ENCODE measurements around the gene NRBP1.

NRBP1 gene

DNA sequence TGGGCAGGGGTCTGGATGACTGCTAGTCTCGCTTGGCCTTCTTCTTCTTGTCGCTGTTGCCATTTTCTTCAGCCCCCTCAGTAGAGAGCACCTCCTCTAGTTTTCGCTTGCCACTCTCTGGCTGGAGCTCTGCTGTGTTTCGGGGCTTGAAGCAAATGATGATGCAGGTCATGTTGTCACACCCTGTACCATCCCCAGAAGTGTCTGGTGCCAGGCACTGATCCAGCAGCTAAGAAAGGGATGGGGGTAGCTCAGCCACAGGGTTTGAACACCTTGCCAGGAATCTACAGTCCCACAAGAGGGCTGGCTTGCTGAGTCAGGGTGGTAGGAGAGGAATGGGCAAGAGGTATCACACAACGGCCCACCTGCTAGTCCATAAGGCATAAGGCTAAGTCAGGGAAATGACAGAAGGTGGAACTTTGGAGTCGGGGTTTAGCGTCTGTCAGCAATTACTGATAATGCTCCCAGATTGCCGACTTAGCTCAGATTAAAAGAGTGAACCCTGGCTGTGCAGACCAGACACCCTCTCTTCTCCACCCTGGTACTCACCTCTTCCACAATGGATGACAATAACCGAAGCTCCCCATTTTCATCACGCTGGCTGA is 46.8 kb upstream of the NRBP1 start:
- H3K9me3 ChIP-seq (ENCODE audit: severe bottlenecking) = no peaks in the 10 kb centered on the region
- no peaks in the 10 kb centered on the region for H3K27me3 ChIP-seq (ENCODE audit: insufficient read depth, low read depth, severe bottlenecking)
- H3K36me3 ChIP-seq = peaks cover 89% of the 10 kb centered on the region
- peak; percentile 91 for DNase-seq
- peak overlapping the region; percentile 86 for H3K27ac ChIP-seq
- TF ChIP-seq CTCF (IDR thresholded peaks at IDR 0.05; ENCODE audit: low read depth, low read length) = no peak
- H3K4me3 ChIP-seq (ENCODE audit: low read depth, low read length) = peak overlapping the region; percentile 79; the same call in 1 of the 2 replicates

DNA sequence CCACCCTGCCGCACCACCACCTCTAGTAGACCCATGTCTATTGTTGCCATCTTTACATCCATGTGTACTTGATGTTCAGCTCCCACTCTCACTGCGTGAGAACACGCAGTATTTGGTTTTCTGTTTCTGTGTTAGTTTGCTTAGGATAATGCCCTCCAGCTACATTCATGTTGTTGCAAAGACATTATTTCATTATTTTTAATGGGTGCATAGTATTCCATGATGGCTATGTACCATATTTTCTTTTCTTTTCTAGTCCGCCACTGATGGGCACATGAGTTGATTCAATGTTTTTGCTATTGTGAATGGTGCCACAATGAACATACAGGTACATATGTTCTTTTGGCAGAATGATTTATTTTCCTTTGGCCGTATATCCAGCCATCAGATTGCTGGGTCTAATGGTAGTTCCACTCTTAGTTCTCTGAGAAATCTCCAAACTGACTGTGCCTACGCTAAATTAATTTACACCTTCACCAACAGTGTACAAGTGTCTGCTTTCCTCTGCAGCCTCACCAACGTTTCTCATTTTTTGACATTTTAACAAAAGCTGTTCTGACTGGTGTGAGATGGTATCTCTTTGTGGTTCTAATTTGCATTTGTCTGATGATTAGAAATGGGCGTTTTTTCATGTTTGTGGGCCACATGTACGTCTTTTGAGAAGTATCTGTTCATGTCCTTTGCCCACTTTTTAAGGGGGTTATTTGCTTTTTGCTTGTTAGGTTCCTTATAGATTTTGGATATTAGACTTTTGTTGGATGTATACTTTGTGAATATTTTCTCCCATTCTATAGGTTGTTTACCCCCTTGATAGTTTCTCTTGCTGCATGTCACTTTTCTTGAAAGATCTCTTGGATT is 37.4 kb upstream of the NRBP1 start:
- Histone ChIP-seq H3K4me3 (ENCODE audit: low read depth, low read length) (no peak overlapping the region), H3K27ac (no peak overlapping the region), H3K9me3 (ENCODE audit: severe bottlenecking) (no peaks in the 10 kb centered on the region), H3K27me3 (ENCODE audit: insufficient read depth, low read depth, severe bottlenecking) (no peaks in the 10 kb centered on the region), H3K36me3 (peaks cover 46% of the 10 kb centered on the region)
- TF ChIP-seq CTCF (IDR thresholded peaks at IDR 0.05; ENCODE audit: low read depth, low read length) = no peak
- DNase-seq = no peak

- no peak overlapping the region for H3K27ac ChIP-seq
- H3K36me3 ChIP-seq = peaks cover 44% of the 10 kb centered on the region
- no peak for DNase-seq
- no peaks in the 10 kb centered on the region for H3K9me3 ChIP-seq (ENCODE audit: severe bottlenecking)
- TF ChIP-seq CTCF (IDR thresholded peaks at IDR 0.05; ENCODE audit: low read depth, low read length) = no peak
- no peaks in the 10 kb centered on the region for H3K27me3 ChIP-seq (ENCODE audit: insufficient read depth, low read depth, severe bottlenecking)
- no peak overlapping the region for H3K4me3 ChIP-seq (ENCODE audit: low read depth, low read length)
These were observed 35.2 kb upstream of the NRBP1 start for GRCh38 chr2:27393225-27393624.

DNA sequence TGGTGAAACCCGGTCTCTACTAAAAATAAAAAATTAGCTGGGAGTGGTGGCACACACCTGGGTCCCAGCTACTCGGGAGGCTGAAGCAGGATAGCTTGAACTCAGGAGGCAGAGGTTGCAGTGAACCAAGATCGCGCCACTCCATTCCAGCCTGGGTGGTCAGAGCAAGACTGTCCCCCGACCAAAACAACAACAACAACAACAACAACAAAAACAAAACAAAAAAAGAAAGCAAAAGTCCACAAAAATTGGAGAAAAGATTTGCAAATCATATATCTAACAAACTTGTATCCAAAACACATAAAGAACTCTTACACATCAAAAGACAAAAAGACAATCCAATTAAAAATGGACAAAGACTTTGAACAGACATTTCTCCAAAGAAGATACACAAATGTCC is 29.5 kb upstream of the NRBP1 start:
- TF ChIP-seq CTCF (IDR thresholded peaks at IDR 0.05; ENCODE audit: low read depth, low read length) = no peak
- Histone ChIP-seq H3K9me3 (ENCODE audit: severe bottlenecking) (no peaks in the 10 kb centered on the region), H3K4me3 (ENCODE audit: low read depth, low read length) (no peak overlapping the region), H3K27me3 (ENCODE audit: insufficient read depth, low read depth, severe bottlenecking) (no peaks in the 10 kb centered on the region), H3K36me3 (peaks cover 66% of the 10 kb centered on the region), H3K27ac (no peak overlapping the region)
- DNase-seq = no peak

DNA sequence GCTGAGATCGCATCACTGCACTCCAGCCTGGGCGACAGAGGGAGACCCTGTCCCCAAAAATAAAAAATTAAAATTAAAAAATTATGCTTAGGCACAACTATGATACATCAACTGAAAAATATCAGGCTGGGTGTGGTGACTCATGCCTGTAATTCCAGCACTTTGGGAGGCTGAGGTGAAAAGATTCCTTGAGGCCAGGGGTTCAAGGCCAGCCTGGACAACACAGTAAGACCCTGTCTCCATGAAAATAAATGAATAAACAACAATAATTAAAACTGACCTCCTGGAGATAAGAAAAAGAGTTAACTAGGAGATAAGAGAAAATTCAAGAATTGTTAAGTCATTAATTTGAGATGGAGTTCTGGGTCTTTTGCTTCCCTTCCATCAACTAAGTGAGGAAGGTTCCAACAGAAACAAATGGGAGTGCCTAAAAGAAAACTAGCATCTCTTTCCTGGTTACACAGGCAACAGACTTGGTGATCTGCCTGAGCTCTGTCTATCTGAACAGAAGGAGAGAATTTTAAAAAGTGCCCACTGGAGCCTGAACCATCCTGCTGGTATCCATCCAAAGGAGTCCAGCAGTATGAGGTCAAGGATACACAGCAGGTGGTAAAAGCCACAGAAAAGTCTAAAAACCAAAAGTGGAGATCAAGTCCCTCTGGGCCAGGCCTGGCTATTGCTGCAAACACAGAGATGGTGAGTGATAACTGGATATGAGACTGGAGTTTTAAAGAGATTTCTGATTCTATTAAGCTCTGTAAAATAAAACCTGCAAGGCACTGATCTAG is 27.9 kb upstream of the NRBP1 start:
- no peak overlapping the region for H3K4me3 ChIP-seq (ENCODE audit: low read depth, low read length)
- DNase-seq = no peak
- peaks cover 70% of the 10 kb centered on the region for H3K36me3 ChIP-seq
- no peaks in the 10 kb centered on the region for H3K9me3 ChIP-seq (ENCODE audit: severe bottlenecking)
- H3K27ac ChIP-seq = no peak overlapping the region
- H3K27me3 ChIP-seq (ENCODE audit: insufficient read depth, low read depth, severe bottlenecking) = no peaks in the 10 kb centered on the region
- TF ChIP-seq CTCF (IDR thresholded peaks at IDR 0.05; ENCODE audit: low read depth, low read length) = no peak
